K562 (cell line): ENCODE data around the gene CTSW. TPM values are rescaled to one million over a fixed set of nuclear protein-coding genes. Genes with fewer than 3 reads are reported as not detected.

Experiments
- ESRRB ChIP-seq: fragments of 250-450 bp; sonication (Bioruptor Pico); IDR thresholded peaks from 2 replicates; pipeline ENCODE4 v1.5.0; 2020; ENCODE audit warnings: mild to moderate bottlenecking, moderate library complexity, borderline replicate concordance
- FOXM1 ChIP-seq, 2 experiments: fragments of 450-650 bp in 1 of 2; sonication (generic) in 1 of 2; formaldehyde crosslinking in 1 of 2; IDR thresholded peaks; 2 replicates each; pipeline versions ENCODE4 v1.6.1 to v1.9.0; 2017 to 2022; ENCODE audit warnings: low read depth in 2 of 2, mild to moderate bottlenecking in 2 of 2, missing genetic modification reagents in 1 of 2, moderate library complexity in 1 of 2
- JUND ChIP-seq, 2 experiments: IDR thresholded peaks; 2 replicates in 1 of 2; 3 replicates in 1 of 2; pipeline ENCODE4 v1.6.1; 2011; ENCODE audit warnings: borderline replicate concordance in 2 of 2, low read depth in 2 of 2, low read length in 2 of 2, improper control_type of control experiment in 1 of 2, missing biosample characterization in 1 of 2, missing genetic modification characterization in 1 of 2, missing genetic modification reagents in 1 of 2
- KLF13 ChIP-seq: fragments of 450-650 bp; IDR thresholded peaks from 2 replicates; pipeline ENCODE4 v1.6.1; 2016; ENCODE audit warnings: missing genetic modification characterization, low read depth, mild to moderate bottlenecking, missing compliant biosample characterization, moderate library complexity, borderline replicate concordance
- POLR2H ChIP-seq: IDR thresholded peaks from 2 replicates; pipeline ENCODE4 v1.6.1; 2016; ENCODE audit warnings: missing genetic modification characterization, low read depth, mild to moderate bottlenecking, control low read depth, missing compliant biosample characterization, moderate library complexity
- SOX6 ChIP-seq: fragments of 450-650 bp; IDR thresholded peaks from 2 replicates; pipeline ENCODE4 v1.6.1; 2014; ENCODE audit warnings: mild to moderate bottlenecking
- SRSF9 ChIP-seq: fragments of 200-400 bp; formaldehyde crosslinking; IDR thresholded peaks from 2 replicates; pipeline ENCODE4 v1.6.1; 2017; ENCODE audit warnings: low read depth, low read length, borderline replicate concordance
- TAF1 ChIP-seq: IDR thresholded peaks from 2 replicates; pipeline ENCODE4 v1.6.1; 2011; ENCODE audit warnings: mild to moderate bottlenecking, low read length, moderate library complexity; ENCODE audit not compliant: insufficient read depth, control insufficient read depth, severe bottlenecking; ENCODE audit errors: extremely low read depth
- ZBTB1 ChIP-seq: sonication (generic); formaldehyde crosslinking; IDR thresholded peaks from 2 replicates; pipeline ENCODE4 v1.8.1; 2023; ENCODE audit warnings: missing genetic modification reagents, low read depth, mild to moderate bottlenecking, borderline replicate concordance
- ZNF133 ChIP-seq: fragments of 250-450 bp; sonication (Bioruptor Pico); IDR thresholded peaks from 2 replicates; pipeline ENCODE4 v1.4.0; 2020; ENCODE audit warnings: mild to moderate bottlenecking
- ZNF695 ChIP-seq: fragments of 450-650 bp; formaldehyde crosslinking; IDR thresholded peaks from 2 replicates; pipeline ENCODE4 v1.4.0; 2020; ENCODE audit warnings: mild to moderate bottlenecking, moderate library complexity
- polyA plus RNA-seq, 8 experiments: library from polyadenylated mRNA; depleted of rRNA in 4 of 8; stranded (reverse) in 5 of 8; unstranded in 3 of 8; fragments of >200 nt; fragmentation: Nextera tagmentation in 2 of 8; fragmentation: Illumina TruSeq in 1 of 8; extraction: Ambion mirVana in 2 of 8; extraction: Trizol in 1 of 8; gene quantifications; 2 replicates each; pipeline versions ENCODE4 v1.2.1 to v1.2.3, GENCODE V29; 2011 to 2014; ENCODE audit warnings: inconsistent platforms in 1 of 8, missing spikeins in 1 of 8
- total RNA-seq, 7 experiments: library from RNA; depleted of rRNA in 6 of 7; stranded (reverse); fragments of >200 nt in 6 of 7; fragmentation: Illumina TruSeq in 2 of 7; extraction: Trizol in 2 of 7; gene quantifications; 2 replicates each; pipeline versions ENCODE4 v1.2.1 to v1.2.3, GENCODE V29; 2011 to 2021; ENCODE audit warnings: low replicate concordance in 1 of 7
- TF ChIP-seq, protein P1 (sequence below): fragments of 250-450 bp; sonication (Bioruptor Pico); IDR thresholded peaks from 2 replicates; pipeline ENCODE4 v1.5.0; 2021; ENCODE audit warnings: mild to moderate bottlenecking, moderate library complexity
- TF ChIP-seq, protein P2 (sequence below): fragments of 450-650 bp; conservative IDR thresholded peaks from 2 replicates; pipeline ENCODE4 v1.6.1; 2016; ENCODE audit warnings: missing genetic modification characterization, low read depth, mild to moderate bottlenecking, control low read depth, missing compliant biosample characterization
- TF ChIP-seq, protein P3 (sequence below): sonication (generic); formaldehyde crosslinking; IDR thresholded peaks from 2 replicates; pipeline ENCODE4 v1.8.1; 2023; ENCODE audit warnings: mild to moderate bottlenecking, missing genetic modification reagents
- TF ChIP-seq, protein P4 (sequence below): sonication (generic); IDR thresholded peaks from 2 replicates; pipeline ENCODE4 v1.6.1; 2016

The CTSW gene
- total and polyA plus RNA-seq, 9 of the 15 experiments (the other 6 are each of a cell fraction or from before 2014, with no cell fraction given), result 0.04 TPM; not detected in 8

DNA sequence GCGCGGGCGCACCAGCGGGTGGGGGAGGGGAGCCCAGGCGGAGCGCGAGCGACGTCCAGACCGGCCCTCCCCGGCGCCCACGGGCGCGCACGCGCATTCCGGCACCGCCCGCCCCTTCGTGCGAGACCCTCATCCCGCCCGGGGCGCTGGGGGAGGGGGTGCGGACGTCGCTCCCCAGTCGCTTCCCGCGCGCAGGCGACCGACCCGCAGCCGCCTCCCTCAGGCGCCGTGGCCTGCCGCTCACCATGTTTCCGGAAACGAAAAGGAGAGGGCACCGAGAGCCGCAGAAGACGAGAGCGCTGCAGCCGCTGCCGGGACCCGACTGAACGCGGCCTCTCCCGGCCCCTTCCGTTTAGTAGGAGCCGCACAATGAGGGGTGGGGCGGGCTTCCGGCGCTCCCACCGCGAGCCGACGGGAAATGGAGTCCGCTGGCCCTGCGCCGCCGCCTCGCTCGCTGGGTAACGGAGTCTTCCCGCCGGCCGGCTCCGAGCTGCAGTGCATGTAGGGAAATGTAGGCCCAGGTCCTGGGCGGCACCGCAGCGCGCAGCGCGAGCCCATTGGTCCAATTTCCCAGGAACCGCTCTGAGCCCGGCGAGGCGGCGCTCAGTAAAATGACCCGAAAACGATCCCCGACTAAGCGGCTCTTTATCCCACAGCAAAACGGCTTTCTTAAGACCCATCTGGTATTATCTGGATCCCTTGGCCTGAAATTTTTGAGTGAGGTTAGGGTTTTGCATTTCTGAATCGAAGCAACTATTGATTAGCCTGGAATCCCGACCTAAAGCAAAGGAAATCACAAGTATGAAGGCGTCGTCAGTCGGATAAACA is 21.6 kb upstream of the CTSW start, which contains the start of gene CFL1 (continued):
- no peak for TF ChIP-seq FOXM1 (IDR thresholded peaks at IDR 0.05; ENCODE audit: low read depth)
- no peak for TF ChIP-seq FOXM1 (CRISPR knock-in tag; IDR thresholded peaks at IDR 0.05; ENCODE audit: low read depth)
- peak; percentile 68; the same call in 1 of the 2 replicates for TF ChIP-seq SOX6
- TF ChIP-seq, protein P1, sequence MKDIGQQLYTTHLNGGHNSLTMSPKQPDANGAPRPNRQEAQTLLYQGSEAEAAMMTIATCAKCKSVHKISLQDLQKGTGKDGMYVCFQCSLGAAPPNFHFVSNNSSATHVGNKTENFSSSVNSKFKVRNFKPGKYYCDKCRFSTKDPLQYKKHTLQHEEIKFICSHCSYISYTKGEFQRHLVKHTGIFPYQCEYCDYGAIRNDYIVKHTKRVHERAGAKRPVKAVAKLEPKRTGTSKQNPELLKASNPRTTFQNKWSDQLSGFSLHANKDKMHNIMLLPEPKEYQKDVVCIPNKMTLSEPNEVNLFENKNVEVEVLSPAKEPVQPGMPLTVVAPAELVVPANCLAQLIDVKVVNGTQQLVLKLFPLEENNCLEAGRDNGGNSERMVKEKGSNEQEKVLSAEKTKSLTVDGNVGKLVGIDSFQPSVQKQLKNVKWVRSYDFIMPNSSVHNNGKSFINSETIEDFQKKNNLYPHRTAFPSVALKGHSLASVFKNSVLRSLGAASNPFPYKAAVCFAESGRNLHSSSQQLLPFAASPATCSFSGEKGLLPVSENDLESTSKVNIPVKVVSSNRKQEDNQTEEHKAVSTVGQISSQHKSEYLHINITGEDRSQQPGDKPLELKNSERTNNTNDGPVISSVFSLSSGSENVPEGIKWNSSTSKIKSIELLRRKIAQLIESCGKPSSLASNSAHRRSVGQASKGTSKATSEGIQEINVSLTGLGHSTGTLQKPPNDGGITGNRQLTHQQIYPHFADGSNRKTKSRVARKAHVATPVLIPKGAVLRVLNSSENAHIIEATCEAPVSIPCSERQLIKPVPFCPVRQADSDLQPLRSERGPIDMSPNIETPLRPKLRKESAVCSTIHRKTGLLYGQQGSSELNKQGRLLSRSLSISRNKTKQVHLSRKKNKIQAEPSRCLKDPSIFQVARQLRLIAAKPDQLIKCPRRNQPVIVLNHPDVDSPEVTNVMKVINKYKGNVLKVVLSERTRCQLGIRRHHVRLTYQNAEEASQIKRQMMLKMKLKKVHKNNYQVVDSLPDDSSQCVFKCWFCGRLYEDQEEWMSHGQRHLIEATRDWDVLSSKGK (CRISPR knock-in tag), result no peak
- peak; percentile 97 for TF ChIP-seq POLR2H (tag)
- TF ChIP-seq, protein P2, sequence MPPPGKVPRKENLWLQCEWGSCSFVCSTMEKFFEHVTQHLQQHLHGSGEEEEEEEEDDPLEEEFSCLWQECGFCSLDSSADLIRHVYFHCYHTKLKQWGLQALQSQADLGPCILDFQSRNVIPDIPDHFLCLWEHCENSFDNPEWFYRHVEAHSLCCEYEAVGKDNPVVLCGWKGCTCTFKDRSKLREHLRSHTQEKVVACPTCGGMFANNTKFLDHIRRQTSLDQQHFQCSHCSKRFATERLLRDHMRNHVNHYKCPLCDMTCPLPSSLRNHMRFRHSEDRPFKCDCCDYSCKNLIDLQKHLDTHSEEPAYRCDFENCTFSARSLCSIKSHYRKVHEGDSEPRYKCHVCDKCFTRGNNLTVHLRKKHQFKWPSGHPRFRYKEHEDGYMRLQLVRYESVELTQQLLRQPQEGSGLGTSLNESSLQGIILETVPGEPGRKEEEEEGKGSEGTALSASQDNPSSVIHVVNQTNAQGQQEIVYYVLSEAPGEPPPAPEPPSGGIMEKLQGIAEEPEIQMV, result no peak
- TF ChIP-seq ZNF695 (CRISPR knock-in tag), result no peak
- TF ChIP-seq KLF13 (tag), result peak; percentile 67; the same call in 1 of the 2 replicates
- TF ChIP-seq ESRRB, result no peak
- TF ChIP-seq JUND (IDR thresholded peaks at IDR 0.05; ENCODE audit: borderline replicate concordance, low read depth, low read length), result peak; percentile 38; the same call in 1 of the 2 replicates
- no peak; the same call in 2 of the 3 replicates for TF ChIP-seq JUND (tag; IDR thresholded peaks at IDR 0.05; ENCODE audit: borderline replicate concordance, low read depth, low read length)
- TF ChIP-seq TAF1, result peak; percentile 95
- TF ChIP-seq, protein P3, sequence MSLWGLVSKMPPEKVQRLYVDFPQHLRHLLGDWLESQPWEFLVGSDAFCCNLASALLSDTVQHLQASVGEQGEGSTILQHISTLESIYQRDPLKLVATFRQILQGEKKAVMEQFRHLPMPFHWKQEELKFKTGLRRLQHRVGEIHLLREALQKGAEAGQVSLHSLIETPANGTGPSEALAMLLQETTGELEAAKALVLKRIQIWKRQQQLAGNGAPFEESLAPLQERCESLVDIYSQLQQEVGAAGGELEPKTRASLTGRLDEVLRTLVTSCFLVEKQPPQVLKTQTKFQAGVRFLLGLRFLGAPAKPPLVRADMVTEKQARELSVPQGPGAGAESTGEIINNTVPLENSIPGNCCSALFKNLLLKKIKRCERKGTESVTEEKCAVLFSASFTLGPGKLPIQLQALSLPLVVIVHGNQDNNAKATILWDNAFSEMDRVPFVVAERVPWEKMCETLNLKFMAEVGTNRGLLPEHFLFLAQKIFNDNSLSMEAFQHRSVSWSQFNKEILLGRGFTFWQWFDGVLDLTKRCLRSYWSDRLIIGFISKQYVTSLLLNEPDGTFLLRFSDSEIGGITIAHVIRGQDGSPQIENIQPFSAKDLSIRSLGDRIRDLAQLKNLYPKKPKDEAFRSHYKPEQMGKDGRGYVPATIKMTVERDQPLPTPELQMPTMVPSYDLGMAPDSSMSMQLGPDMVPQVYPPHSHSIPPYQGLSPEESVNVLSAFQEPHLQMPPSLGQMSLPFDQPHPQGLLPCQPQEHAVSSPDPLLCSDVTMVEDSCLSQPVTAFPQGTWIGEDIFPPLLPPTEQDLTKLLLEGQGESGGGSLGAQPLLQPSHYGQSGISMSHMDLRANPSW (CRISPR knock-in tag), result peak; percentile 80
- TF ChIP-seq, protein P4, sequence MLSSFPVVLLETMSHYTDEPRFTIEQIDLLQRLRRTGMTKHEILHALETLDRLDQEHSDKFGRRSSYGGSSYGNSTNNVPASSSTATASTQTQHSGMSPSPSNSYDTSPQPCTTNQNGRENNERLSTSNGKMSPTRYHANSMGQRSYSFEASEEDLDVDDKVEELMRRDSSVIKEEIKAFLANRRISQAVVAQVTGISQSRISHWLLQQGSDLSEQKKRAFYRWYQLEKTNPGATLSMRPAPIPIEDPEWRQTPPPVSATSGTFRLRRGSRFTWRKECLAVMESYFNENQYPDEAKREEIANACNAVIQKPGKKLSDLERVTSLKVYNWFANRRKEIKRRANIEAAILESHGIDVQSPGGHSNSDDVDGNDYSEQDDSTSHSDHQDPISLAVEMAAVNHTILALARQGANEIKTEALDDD, result 0 out of 2 replicates have a peak, but pooled peaks have one; percentile 18
- TF ChIP-seq ZNF133 (CRISPR knock-in tag), result peak; percentile 68; the same call in 1 of the 2 replicates
- 0 out of 2 replicates have a peak, but pooled peaks have one; percentile 38 for TF ChIP-seq ZBTB1 (CRISPR knock-in tag)
- no peak for TF ChIP-seq SRSF9
